NCI-H2107 treated with DMSO at 0.1 percent for 48 hours (cell line): ENCODE results near the gene ACBD4.

Source experiments
- DNase-seq: peaks from one replicate; lab custom pipeline; 2025; ENCODE audit not compliant: unreplicated experiment; lab: John Stamatoyannopoulos, UW

The ACBD4 gene, protein sequence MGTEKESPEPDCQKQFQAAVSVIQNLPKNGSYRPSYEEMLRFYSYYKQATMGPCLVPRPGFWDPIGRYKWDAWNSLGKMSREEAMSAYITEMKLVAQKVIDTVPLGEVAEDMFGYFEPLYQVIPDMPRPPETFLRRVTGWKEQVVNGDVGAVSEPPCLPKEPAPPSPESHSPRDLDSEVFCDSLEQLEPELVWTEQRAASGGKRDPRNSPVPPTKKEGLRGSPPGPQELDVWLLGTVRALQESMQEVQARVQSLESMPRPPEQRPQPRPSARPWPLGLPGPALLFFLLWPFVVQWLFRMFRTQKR

GRCh38 chr17:45135192-45135977, at the start of gene ACBD4:
Gene ACBD4, plus strand, starts transcription at chr17:45135687. Its CDS starts 458 bp downstream, at chr17:45136145.
- DNase-seq: peak; percentile 86

DNA sequence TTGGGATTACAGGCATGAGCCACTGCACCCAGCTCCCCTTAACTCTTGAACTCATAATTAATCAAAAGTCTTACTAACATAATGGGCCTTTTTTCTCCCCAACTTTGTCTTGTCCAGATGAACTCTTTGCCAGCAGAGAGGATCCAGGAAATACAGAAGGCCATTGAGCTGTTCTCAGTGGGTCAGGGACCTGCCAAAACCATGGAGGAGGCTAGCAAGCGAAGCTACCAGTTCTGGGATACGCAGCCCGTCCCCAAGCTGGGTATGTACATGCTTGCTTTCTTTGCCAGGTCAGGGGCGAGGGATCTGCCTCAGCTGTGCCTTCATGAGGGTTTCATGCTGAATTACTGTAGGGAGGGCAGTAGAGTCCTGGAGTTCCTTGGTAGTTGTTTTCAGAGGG, 49.1 kb upstream of the ACBD4 start:
- no peak for DNase-seq

DNA sequence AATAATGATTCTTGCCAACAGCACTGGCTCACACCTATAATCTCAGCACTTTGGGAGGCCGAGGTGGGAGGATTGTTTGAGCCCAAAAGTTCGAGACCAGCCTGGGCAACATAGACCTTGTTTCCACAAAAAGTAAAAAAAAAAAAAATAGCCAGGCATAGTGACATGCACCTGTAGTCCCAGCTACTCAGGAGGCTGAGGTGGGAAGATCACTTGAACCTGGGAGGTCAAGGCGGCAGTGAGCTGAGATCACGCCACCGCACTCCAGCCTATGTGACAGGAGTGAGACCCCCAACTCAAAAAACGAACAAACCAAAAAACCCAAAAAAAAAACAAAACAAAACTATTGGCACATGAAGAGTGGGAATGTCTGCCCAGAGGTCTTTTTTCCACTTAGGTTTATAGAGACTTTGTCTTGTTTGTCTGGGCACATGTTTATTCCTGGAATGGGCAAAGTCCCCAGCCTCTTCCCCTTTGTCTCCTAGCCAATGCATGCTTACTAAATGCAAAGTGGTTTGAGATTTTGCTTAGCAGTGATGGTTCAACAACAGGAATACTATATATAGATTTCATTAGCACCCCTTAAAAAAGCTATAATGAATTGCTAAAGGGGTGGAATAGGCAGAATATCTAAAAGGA, 48.5 kb upstream of the ACBD4 start:
- DNase-seq: no peak

DNA sequence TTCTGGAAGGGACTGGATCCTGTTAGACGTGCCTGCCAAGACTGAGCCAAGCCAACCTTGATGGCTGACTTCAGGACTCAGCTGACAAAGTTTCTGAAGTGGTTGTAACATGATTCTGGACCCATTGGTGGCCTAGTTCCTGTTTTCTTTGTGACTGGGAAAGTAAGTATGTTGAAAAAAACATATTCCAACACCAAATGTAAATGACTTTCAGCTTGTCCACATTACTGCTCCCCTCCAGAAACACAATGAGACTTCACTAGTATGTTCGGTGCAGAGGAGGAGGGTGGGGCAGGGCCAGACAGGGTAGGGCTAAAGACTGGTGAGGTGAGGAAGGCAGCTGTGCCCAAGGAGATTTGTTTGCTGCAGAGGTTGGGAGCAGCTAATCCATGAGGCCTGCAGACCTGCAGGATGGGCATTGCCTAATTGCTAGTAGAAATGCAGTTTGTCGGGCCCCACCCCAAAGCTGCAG, 47.9 kb upstream of the ACBD4 start:
- peak; percentile 52 for DNase-seq

GRCh38 chr17:45087978-45088377, 47.5 kb upstream of the ACBD4 start:
- no peak for DNase-seq

- no peak for DNase-seq
Observed at GRCh38 chr17:45088741-45089140, 46.7 kb upstream of the ACBD4 start.

DNA sequence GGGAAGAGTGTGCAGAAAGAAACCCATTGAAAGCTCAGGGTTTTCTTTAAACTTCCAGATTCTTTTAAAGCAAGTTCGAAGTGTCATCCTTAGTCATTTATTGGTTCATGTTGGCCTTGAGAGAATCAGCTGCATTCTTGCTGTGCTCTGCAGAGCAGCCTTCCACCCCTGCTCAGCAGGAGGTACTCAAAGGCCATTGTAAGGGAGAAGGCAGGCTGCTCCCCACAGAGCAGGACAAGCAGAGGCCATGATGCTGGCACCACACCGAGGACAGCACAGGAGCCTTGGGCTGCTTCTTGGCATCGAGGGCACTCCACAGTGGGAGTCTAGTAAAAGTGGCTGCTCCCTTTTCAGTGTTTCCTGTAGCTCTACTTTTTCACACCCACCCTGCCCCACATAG, 44.8 kb upstream of the ACBD4 start:
- DNase-seq: no peak

DNA sequence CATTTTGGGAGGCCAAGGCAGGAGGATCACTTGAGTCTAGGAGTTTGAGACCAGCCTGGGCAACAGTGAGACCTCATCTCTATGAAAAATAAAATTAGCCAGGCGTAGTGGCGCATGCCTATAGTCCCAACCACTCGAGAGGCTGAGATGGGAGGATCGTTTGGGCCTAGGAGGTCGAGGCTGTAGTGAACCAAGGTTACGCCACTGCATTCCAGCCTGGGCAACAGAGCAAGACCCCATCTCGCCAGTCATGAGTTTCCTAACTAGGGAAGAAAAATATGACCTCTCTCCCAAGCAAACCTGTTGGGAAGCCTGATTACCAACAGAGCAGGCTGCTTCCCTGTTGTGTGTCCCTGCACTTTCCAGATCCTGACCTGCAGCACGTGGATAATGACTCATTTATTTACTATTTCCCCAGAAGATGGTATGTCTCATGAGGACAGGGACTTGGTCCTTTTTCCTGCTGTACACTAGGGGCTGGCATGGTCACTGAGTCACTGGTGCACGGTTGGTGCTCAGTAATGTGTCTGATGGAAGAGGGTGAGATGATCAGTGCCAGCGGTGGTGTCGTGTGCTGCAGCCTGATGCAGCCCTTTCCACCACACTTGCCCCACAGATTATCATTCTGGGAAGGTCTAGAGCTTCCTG, 43.6 kb upstream of the ACBD4 start:
- no peak for DNase-seq

- DNase-seq: no peak
Observed at GRCh38 chr17:45092911-45093430, 42.5 kb upstream of the ACBD4 start.

DNA sequence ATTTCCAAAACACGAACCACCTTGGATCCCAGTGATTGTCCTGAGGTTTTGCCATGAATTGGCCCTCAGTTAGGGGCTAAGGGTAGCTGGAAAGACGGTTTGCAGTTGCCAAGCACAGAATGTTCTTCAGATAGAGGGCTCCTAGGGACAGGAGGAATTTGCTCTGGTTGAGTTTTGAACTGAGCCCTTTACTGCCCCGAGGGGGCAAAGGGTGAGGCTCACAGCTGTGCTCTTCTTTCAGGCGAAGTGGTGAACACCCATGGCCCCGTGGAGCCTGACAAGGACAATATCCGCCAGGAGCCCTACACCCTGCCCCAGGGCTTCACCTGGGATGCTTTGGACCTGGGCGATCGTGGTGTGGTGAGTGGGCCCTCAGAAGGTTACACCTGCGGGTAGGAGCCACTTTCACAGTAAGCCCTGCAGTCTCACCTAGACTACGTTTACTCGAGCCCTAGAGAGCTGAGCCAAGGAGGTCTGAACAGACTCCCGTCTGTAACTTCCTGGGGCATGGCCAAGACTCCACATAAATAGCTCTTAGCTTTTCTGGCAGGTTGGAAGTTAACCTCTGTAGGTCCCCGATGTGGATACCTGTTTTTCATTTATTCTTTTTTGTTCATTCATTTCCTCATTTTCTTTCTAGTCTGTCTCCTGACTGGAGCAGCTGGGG, 41.9 kb upstream of the ACBD4 start:
- no peak for DNase-seq

GRCh38 chr17:45096141-45096540, 39.3 kb upstream of the ACBD4 start:
- DNase-seq: peak; percentile 35

DNA sequence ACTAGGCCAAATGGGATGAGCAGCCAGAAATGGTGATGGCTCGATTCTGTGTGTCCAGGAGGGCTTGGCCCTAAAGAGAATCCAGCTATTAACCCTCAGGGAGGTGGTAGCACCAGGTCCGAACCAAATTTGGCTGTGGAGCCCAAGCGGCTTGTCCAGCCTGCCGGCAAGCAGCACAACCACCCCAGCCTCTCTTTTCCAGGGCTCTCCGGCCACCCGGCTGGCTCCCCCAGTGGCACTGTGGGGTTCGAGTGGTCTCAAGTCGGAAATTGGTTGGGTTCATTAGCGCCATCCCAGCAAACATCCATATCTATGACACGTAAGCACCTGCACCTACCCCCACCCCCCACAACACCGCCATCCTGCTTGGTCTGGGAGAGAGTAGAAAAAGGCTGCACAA, 38.6 kb upstream of the ACBD4 start:
- no peak for DNase-seq

GRCh38 chr17:45098081-45098868, 37.2 kb upstream of the ACBD4 start:
- no peak for DNase-seq

- peak; percentile 26 for DNase-seq
Observed at GRCh38 chr17:45098869-45099616, 36.4 kb upstream of the ACBD4 start.

DNA sequence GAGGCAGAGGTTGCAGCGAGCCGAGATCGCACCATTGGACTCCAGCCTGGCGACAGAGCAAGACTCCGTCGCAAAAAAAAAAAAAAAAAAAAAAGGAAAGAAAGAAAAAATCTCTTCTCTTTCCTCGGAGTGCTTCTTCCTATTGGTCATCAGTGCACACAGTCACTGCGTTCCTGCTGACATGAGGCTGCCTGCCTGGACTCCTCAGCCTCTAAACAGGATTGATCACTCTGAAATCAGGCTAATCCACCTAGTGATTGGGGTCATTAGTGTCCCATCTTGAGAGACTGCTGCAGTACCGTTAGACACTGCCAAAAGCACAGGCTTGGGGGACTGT, 34.0 kb upstream of the ACBD4 start:
- DNase-seq: no peak

- no peak for DNase-seq
Observed at GRCh38 chr17:45101883-45102811, 33.3 kb upstream of the ACBD4 start.

DNA sequence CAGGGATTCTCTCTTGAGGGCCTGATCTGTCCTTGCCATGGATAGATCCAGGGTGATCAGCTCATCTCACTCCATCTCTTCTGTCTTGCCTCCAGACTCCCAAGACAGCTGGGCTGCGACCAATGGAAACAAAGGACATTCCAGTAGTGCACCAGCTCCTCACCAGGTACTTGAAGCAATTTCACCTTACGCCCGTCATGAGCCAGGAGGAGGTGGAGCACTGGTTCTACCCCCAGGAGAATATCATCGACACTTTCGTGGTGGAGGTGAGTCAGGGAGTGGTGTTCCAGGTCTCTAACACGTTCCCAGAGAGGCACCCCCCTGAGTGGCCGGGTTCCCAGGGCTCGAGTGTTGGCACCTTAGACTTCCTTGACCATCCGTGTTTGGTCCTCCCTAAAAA, 32.6 kb upstream of the ACBD4 start:
- DNase-seq: no peak

GRCh38 chr17:45103269-45103795, 32.2 kb upstream of the ACBD4 start:
- no peak for DNase-seq
